Measurements from ENCODE around the gene ACOT12. TPM values are rescaled to one million over a fixed set of nuclear protein-coding genes. Genes with fewer than 3 reads are reported as not detected.

Gene ACOT12
- total RNA-seq, 1 donor from 2014 or later, result not detected

DNA sequence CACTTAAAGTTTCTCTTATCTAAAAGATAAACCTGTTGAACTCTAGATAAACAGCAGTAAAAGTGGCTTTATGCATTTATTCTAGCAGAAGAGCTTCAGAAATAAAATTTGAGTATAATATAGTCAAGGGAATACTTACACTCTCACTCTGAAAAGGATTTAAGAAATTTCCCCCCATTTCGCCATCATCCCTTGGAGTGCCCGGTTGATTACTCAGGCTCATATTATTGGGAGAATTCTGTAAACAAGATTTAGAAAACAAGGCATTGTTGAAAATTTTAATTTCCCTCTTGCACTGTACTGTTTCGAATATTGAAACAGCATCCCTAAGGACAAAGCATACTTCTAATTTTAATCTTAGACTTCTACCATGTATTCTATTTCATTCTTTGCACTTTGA is 34.5 kb upstream of the ACOT12 start:
- no peak for DNase-seq
- TF ChIP-seq CTCF (IDR thresholded peaks at IDR 0.05; ENCODE audit: partially characterized antibody, unreplicated experiment), result no peak
- H3K4me1 Mint-ChIP-seq (ENCODE audit: low read depth, unreplicated experiment), result peaks cover 46% of the 10 kb centered on the region
- no peaks in the 10 kb centered on the region for H3K36me3 Mint-ChIP-seq (ENCODE audit: unreplicated experiment)
- H3K27ac Mint-ChIP-seq (ENCODE audit: unreplicated experiment), result no peak overlapping the region
- no peak overlapping the region for H3K4me3 Mint-ChIP-seq (ENCODE audit: unreplicated experiment)
- H3K9me3 Mint-ChIP-seq (ENCODE audit: unreplicated experiment), result no peaks in the 10 kb centered on the region
- H3K27me3 Mint-ChIP-seq (ENCODE audit: unreplicated experiment), result peaks cover 1% of the 10 kb centered on the region

DNA sequence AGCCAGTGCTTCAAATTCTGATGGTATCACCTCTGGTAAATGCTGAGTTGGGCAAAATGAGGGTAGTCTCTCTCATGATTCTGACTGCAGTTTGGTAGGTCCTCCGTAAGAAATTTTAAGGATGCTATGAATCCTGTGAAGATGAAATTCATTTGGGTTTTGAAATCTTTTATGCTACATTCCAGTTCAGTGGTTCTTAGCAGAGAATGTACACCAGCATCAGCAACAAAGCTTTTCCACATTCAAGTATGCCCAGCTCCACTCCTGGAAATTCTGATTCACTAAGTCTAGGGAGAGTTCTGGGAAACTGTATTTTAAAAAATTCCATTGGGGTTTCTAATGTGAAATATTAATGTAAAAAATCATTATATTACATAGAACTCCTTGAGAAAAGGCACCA is 33.6 kb upstream of the ACOT12 start:
- H3K4me3 Mint-ChIP-seq (ENCODE audit: unreplicated experiment), result no peak overlapping the region
- no peak for TF ChIP-seq CTCF (IDR thresholded peaks at IDR 0.05; ENCODE audit: partially characterized antibody, unreplicated experiment)

GRCh38 chr5:81426359-81427030 is 32.6 kb upstream of the ACOT12 start:
- H3K27me3 Mint-ChIP-seq (ENCODE audit: unreplicated experiment), result peaks cover 6% of the 10 kb centered on the region
- peaks cover 57% of the 10 kb centered on the region for H3K4me1 Mint-ChIP-seq (ENCODE audit: low read depth, unreplicated experiment)
- TF ChIP-seq CTCF (IDR thresholded peaks at IDR 0.05; ENCODE audit: partially characterized antibody, unreplicated experiment), result no peak
- DNase-seq, result no peak
- peaks cover 6% of the 10 kb centered on the region for H3K9me3 Mint-ChIP-seq (ENCODE audit: unreplicated experiment)
- H3K27ac Mint-ChIP-seq (ENCODE audit: unreplicated experiment), result peak overlapping the region; percentile 28
- no peak overlapping the region for H3K4me3 Mint-ChIP-seq (ENCODE audit: unreplicated experiment)
- no peaks in the 10 kb centered on the region for H3K36me3 Mint-ChIP-seq (ENCODE audit: unreplicated experiment)

More for the DNA sequence above, 33.6 kb upstream of the ACOT12 start:
- Mint-ChIP-seq H3K36me3 (ENCODE audit: unreplicated experiment) (no peaks in the 10 kb centered on the region), H3K27ac (ENCODE audit: unreplicated experiment) (peak overlapping the region; percentile 48), H3K4me1 (ENCODE audit: low read depth, unreplicated experiment) (peaks cover 52% of the 10 kb centered on the region), H3K9me3 (ENCODE audit: unreplicated experiment) (no peaks in the 10 kb centered on the region), H3K27me3 (ENCODE audit: unreplicated experiment) (peaks cover 1% of the 10 kb centered on the region)
- no peak for DNase-seq

- Mint-ChIP-seq H3K27ac (ENCODE audit: unreplicated experiment) (peak overlapping the region; percentile 56), H3K9me3 (ENCODE audit: unreplicated experiment) (peaks cover 6% of the 10 kb centered on the region), H3K4me3 (ENCODE audit: unreplicated experiment) (no peak overlapping the region), H3K4me1 (ENCODE audit: low read depth, unreplicated experiment) (peaks cover 62% of the 10 kb centered on the region), H3K36me3 (ENCODE audit: unreplicated experiment) (no peaks in the 10 kb centered on the region), H3K27me3 (ENCODE audit: unreplicated experiment) (peaks cover 10% of the 10 kb centered on the region)
- peak; percentile 90 for TF ChIP-seq CTCF (IDR thresholded peaks at IDR 0.05; ENCODE audit: partially characterized antibody, unreplicated experiment)
- no peak for DNase-seq
Measured at GRCh38 chr5:81425569-81425968, 31.6 kb upstream of the ACOT12 start.

DNA sequence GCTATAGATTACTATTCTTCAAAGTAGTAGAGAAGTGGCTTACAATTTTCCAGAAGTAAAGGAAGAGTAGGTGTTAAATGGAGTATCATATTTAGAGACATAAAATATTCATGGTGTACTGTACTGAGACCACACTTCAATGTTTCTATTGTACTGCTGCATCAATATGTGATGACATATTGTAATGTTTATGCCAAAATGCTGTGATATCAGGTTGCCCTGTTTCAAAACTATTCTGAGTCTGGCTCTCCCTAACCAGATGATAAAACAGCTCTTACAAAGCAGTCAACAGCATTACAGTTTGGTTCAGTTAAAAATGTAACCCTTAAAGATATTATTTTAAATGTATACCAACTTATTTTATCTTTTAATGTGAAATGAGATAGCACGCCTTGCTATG is 30.8 kb upstream of the ACOT12 start:
- no peak for DNase-seq
- H3K9me3 Mint-ChIP-seq (ENCODE audit: unreplicated experiment), result peaks cover 6% of the 10 kb centered on the region
- H3K27ac Mint-ChIP-seq (ENCODE audit: unreplicated experiment), result no peak overlapping the region
- H3K4me3 Mint-ChIP-seq (ENCODE audit: unreplicated experiment), result no peak overlapping the region
- H3K4me1 Mint-ChIP-seq (ENCODE audit: low read depth, unreplicated experiment), result peaks cover 63% of the 10 kb centered on the region
- no peak for TF ChIP-seq CTCF (IDR thresholded peaks at IDR 0.05; ENCODE audit: partially characterized antibody, unreplicated experiment)
- H3K36me3 Mint-ChIP-seq (ENCODE audit: unreplicated experiment), result no peaks in the 10 kb centered on the region
- peaks cover 10% of the 10 kb centered on the region for H3K27me3 Mint-ChIP-seq (ENCODE audit: unreplicated experiment)
